Keratinocyte (primary cell): Measurements from ENCODE around the gene WLS. TPM values are rescaled to one million over a fixed set of nuclear protein-coding genes. Genes with fewer than 3 reads are reported as not detected.

Experiments
- DNase-seq: peaks from one replicate; pipeline ENCODE4 v3.0.0-alpha.2; 2011; ENCODE audit warnings: low read depth, missing footprints, low spot score
- FAIRE-seq: peaks from 2 replicates; lab custom pipeline; 2011; peaks lifted over from hg19 to GRCh38; lab: Jason Lieb, UNC
- H2AFZ ChIP-seq: 2 replicates; pipeline ENCODE4 v1.6.0; 2012; ENCODE audit warnings: low read length, control low read depth, inconsistent platforms; ENCODE audit not compliant: control insufficient read depth
- H3K27ac ChIP-seq: 2 replicates; pipeline ENCODE4 v1.5.1; 2011; ENCODE audit warnings: low read length; ENCODE audit not compliant: control insufficient read depth, insufficient read depth
- H3K27me3 ChIP-seq: 3 replicates; pipeline ENCODE4 v1.6.0; 2011; ENCODE audit warnings: low read length; ENCODE audit not compliant: control insufficient read depth, insufficient read depth; ENCODE audit errors: extremely low read depth
- H3K36me3 ChIP-seq, 2 experiments: 2 replicates in 1 of 2; 3 replicates in 1 of 2; pipeline ENCODE4 v1.5.1; 2011; ENCODE audit warnings: low read length in 2 of 2, mild to moderate bottlenecking in 1 of 2; ENCODE audit not compliant: control insufficient read depth in 2 of 2, insufficient read depth in 2 of 2; ENCODE audit errors: extremely low read depth in 1 of 2
- H3K4me1 ChIP-seq: 3 replicates; pipeline ENCODE4 v1.5.1; 2011; ENCODE audit warnings: low read length; ENCODE audit not compliant: control insufficient read depth, insufficient read depth; ENCODE audit errors: extremely low read depth
- H3K4me2 ChIP-seq: 3 replicates; pipeline ENCODE4 v1.6.0; 2011; ENCODE audit warnings: low read depth, low read length; ENCODE audit not compliant: control insufficient read depth, insufficient read depth; ENCODE audit errors: extremely low read depth
- H3K4me3 ChIP-seq, 3 experiments: fragments of 200-600 bp in 1 of 3; sonication (generic) in 1 of 3; 2 replicates in 2 of 3; 3 replicates in 1 of 3; pipeline ENCODE4 v1.5.1; 2011 to 2016; ENCODE audit warnings: low read length in 3 of 3, mild to moderate bottlenecking in 3 of 3, control low read depth in 2 of 3, inconsistent platforms in 1 of 3, low read depth in 1 of 3, mixed read lengths in 1 of 3, mixed run types in 1 of 3, moderate library complexity in 1 of 3; ENCODE audit not compliant: control insufficient read depth in 2 of 3, insufficient read depth in 2 of 3; ENCODE audit errors: extremely low read depth in 1 of 3
- H3K79me2 ChIP-seq: 2 replicates; pipeline ENCODE4 v1.6.0; 2012; ENCODE audit warnings: low read length; ENCODE audit not compliant: control insufficient read depth, insufficient read depth
- H3K9ac ChIP-seq: 3 replicates; pipeline ENCODE4 v1.6.0; 2011; ENCODE audit warnings: low read length; ENCODE audit not compliant: control insufficient read depth, insufficient read depth; ENCODE audit errors: extremely low read depth
- H3K9me1 ChIP-seq: 3 replicates; pipeline ENCODE4 v1.6.0; 2011; ENCODE audit warnings: low read length; ENCODE audit not compliant: control insufficient read depth, insufficient read depth; ENCODE audit errors: extremely low read depth
- H3K9me3 ChIP-seq: 2 replicates; pipeline ENCODE4 v1.5.1; 2012; ENCODE audit warnings: low read depth, low read length; ENCODE audit not compliant: control insufficient read depth
- H4K20me1 ChIP-seq: 3 replicates; pipeline ENCODE4 v1.6.0; 2011; ENCODE audit warnings: low read length; ENCODE audit not compliant: control insufficient read depth, insufficient read depth; ENCODE audit errors: extremely low read depth
- CTCF ChIP-seq, 3 experiments: IDR thresholded peaks in 1 of 3; conservative IDR thresholded peaks in 1 of 3; optimal IDR thresholded peaks in 1 of 3; 2 replicates in 2 of 3; 3 replicates in 1 of 3; pipeline versions ENCODE3 to v1.5.1; 2011; ENCODE audit warnings: low read length in 3 of 3, mild to moderate bottlenecking in 3 of 3, moderate library complexity in 2 of 3, control low read depth in 1 of 3, inconsistent platforms in 1 of 3; ENCODE audit not compliant: insufficient read depth in 2 of 3; ENCODE audit errors: extremely low read depth in 1 of 3
- EZH2 ChIP-seq: IDR thresholded peaks from one replicate; pipeline ENCODE4 v1.6.1; 2012; ENCODE audit warnings: inconsistent platforms, mild to moderate bottlenecking, low read length, moderate library complexity
- dilution Hi-C: fragments of 300-500 bp; cut with MboI; formaldehyde crosslinking; loops from one replicate; pipeline ENCODE4 v1.7.0; 2020; ENCODE audit warnings: low sequenced_read_pairs; ENCODE audit not compliant: extremely low pct_ligation_motif_present
- polyA plus RNA-seq, 5 experiments: library from polyadenylated mRNA; depleted of rRNA in 3 of 5; stranded (reverse) in 3 of 5; stranded (forward) in 1 of 5; unstranded in 1 of 5; fragments of >200 nt; gene quantifications; 1 replicate in 1 of 5; 2 replicates in 3 of 5; 3 replicates in 1 of 5; pipeline versions ENCODE4 v1.2.1 to v1.2.3, GENCODE V29; 2011 to 2012; ENCODE audit warnings: missing spikeins in 2 of 5, low read depth in 1 of 5, low replicate concordance in 1 of 5

WLS gene
- polyA plus RNA-seq, 1 donor (not counting 4 experiments of a cell fraction or from before 2014, with no cell fraction given): 92.4 TPM

GRCh38 chr1:68129536-68130250 lies 102.6 kb downstream of the WLS start:
- H3K4me2 ChIP-seq: no peak overlapping the region
- H3K36me3 ChIP-seq: peaks cover 15 to 24% of the 10 kb centered on the region in 2 experiments
- H2AFZ ChIP-seq: no peak overlapping the region
- DNase-seq (no peak), FAIRE-seq (no peak)
- H3K9me1 ChIP-seq: no peaks in the 10 kb centered on the region
- no peaks in the 10 kb centered on the region for H3K79me2 ChIP-seq
- H4K20me1 ChIP-seq: no peaks in the 10 kb centered on the region
- H3K9me3 ChIP-seq: no peaks in the 10 kb centered on the region
- no peak overlapping the region for H3K4me3 ChIP-seq
- dilution Hi-C loops: loop anchor here (25.0 kb wide), 1 partner anchor 208 kb away; no protein-coding TSS in a partner anchor
- no peak overlapping the region for H3K27ac ChIP-seq
- no peak for TF ChIP-seq EZH2
- no peak for TF ChIP-seq CTCF (optimal IDR thresholded peaks at IDR 0.05 in 1 of 3, IDR thresholded peaks at IDR 0.05 in 1 of 3, conservative IDR thresholded peaks at IDR 0.05 in 1 of 3; ENCODE audit: extremely low read depth in 1 of 3, insufficient read depth in 2 of 3, low read length in 3 of 3)
- peaks cover 4% of the 10 kb centered on the region for H3K4me1 ChIP-seq
- H3K9ac ChIP-seq: no peak overlapping the region
- no peaks in the 10 kb centered on the region for H3K27me3 ChIP-seq

- Histone ChIP-seq H4K20me1 (no peaks in the 10 kb centered on the region), H3K9ac (no peak overlapping the region), H2AFZ (no peak overlapping the region), H3K27ac (no peak overlapping the region), H3K27me3 (no peaks in the 10 kb centered on the region), H3K4me3 (no peak overlapping the region), H3K36me3 (peaks cover 18 to 20% of the 10 kb centered on the region in 2 experiments), H3K4me2 (no peak overlapping the region), H3K9me3 (no peaks in the 10 kb centered on the region), H3K4me1 (peaks cover 4% of the 10 kb centered on the region), H3K9me1 (no peaks in the 10 kb centered on the region), H3K79me2 (no peaks in the 10 kb centered on the region)
- FAIRE-seq (no peak), DNase-seq (no peak)
- dilution Hi-C loops: loop anchor here (25.0 kb wide), 1 partner anchor 208 kb away; no protein-coding TSS in a partner anchor
- no peak for TF ChIP-seq EZH2
- no peak for TF ChIP-seq CTCF (optimal IDR thresholded peaks at IDR 0.05 in 1 of 3, IDR thresholded peaks at IDR 0.05 in 1 of 3, conservative IDR thresholded peaks at IDR 0.05 in 1 of 3; ENCODE audit: extremely low read depth in 1 of 3, insufficient read depth in 2 of 3, low read length in 3 of 3)
These were observed 103.5 kb downstream of the WLS start for GRCh38 chr1:68128820-68129219.
